ENCODE data around the gene FGFR3.

FGFR3 gene

DNA sequence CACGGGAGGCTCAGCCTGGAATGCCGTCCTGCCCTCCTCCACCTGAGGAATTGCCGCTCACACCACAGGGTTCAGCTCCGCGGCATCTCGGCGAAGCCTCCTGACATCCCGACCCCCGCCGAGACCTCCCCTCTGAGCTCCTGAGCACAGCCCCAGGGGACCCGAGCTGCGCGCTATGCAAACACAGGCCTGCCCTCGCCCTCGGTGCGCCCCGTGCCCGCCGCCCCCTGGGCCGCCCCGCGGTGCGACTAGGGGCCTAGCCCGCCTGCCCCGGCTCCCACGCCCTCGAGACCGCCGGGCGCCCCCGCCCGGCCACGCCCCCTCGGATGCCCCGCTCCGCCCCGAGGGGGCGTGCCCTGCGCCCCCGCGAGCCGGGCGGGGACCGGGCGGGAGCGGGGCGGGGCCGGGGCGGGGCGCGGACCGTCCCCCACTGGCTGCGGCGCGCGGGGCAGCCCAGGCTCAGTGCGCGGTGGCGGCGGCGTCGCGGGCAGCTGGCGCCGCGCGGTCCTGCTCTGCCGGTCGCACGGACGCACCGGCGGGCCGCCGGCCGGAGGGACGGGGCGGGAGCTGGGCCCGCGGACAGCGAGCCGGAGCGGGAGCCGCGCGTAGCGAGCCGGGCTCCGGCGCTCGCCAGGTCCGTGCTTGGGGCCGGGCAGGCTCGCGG is at the start of gene FGFR3:
TSS of gene FGFR3 (plus strand) at position 462 of the 664 bp plus-strand sequence. CDS start 642 bp downstream, outside the sequence.
- no peak for DNase-seq

DNA sequence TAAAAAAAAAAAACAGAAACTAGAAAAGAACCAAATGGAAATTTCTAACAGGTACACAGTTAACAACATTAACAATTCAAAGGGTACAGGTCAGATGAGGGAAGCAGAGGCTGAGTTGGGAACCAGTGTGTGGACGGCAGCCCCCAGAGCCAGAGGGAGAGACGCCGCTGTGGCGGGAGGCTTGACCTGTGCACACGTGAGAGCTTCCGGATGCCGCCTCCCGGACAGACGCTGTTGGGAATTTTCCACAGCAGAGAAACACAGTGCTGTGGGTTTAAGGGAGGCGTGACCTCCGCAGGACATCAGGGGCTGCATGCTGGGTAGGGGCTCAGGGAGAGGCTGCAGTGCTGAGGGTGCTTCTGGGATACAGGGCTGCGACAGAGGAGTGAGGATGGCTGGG is 49.5 kb upstream of the FGFR3 start:
- no peak for DNase-seq

DNA sequence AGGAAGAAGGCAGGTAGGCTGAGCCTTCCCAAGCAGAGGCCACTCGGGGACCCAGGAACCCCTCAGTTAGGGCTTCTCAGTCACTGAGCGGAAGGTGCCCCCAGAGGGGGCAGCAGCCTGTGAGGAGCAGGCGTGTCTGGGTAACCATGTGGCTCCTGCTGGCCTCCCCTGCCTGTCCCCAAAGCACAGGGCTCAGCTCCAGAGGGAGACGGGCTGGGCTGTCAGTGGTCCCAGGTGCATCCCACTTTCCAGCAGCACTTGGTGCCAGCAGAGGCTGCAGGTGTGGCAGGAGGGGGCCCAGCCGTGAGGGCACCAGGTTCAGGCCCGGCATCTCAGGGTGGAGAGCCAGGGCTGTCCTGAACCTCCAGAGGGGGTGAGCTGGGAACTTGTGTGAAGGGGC is 49.1 kb upstream of the FGFR3 start:
- no peak for DNase-seq

DNA sequence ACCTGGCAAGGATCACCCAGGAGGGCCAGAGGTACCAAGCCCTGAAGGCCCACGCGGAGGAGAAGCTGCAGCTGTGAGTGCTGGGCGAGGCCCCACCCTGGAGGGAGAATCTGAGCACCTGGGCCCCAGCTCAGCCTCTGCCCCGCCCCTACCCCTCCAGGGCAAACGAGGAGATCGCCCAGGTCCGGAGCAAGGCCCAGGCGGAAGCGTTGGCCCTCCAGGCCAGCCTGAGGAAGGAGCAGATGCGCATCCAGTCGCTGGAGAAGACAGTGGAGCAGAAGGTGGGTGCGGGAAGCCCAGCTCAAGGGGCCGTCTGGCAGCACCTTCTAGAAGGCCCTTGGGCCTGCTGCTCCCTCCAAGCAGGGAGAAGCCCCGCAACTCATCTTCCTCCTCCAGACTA is 48.5 kb upstream of the FGFR3 start:
- DNase-seq: no peak

DNA sequence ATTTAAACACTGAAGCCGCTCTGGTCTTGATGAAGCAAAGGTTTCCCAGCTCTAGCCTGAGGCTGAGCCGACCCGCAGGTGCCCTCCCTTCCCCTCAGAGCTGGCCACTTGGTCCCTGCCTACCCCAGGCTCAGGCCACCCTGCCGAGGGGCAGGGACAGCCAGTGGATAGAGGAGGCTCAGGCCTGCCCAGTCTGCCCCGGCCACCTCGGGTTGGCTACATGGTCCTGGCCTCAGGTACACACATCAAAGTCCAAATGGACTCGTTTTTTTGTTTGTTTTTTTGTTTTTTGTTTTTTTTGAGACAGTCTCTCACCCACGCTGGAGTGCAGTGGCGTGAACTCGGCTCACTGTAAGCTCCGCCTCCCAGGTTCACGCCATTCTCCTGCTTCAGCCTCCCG is 47.9 kb upstream of the FGFR3 start:
- DNase-seq: no peak

DNA sequence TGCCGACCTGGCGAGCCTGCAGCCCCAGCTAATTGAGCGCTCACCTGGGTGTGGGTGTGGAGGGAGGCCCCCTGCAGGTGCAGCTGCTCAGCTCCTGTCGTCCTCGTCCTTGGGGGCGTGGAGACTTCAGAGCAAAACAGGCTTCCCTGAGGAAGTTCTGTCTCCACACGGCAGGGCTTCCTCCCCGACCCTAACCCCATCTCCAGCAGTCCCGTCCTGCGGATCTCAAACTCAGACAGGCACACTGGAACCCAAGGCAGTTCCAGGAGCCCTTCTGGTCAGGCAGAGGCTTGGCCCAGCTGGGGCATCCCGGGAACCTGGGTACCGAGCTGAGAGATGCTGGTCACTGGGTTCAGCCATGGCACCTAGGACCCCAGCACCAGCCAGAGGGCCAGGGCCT is 47.4 kb upstream of the FGFR3 start:
- no peak for DNase-seq

DNA sequence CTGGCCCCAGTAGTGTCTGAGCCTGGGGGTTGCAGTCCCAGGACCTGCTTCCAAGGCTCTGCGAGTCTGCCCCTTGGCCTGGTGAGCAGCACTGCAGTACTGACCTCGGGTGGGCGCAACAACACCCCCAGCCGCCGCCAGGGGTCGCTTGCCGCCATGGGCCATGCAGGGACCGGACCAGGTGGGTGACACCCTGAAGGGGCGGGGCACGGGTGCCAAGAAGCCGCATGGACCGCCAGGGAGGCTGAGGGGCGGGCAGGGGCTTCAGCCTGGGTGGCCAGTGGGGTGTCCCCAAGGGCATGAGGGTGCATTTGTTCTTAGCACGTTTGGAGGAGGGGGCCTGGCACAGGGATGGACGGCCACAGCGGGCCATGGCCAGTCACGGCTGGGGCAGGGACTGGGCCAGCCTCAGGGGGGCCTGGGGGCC is 46.8 kb upstream of the FGFR3 start:
- DNase-seq: no peak

DNA sequence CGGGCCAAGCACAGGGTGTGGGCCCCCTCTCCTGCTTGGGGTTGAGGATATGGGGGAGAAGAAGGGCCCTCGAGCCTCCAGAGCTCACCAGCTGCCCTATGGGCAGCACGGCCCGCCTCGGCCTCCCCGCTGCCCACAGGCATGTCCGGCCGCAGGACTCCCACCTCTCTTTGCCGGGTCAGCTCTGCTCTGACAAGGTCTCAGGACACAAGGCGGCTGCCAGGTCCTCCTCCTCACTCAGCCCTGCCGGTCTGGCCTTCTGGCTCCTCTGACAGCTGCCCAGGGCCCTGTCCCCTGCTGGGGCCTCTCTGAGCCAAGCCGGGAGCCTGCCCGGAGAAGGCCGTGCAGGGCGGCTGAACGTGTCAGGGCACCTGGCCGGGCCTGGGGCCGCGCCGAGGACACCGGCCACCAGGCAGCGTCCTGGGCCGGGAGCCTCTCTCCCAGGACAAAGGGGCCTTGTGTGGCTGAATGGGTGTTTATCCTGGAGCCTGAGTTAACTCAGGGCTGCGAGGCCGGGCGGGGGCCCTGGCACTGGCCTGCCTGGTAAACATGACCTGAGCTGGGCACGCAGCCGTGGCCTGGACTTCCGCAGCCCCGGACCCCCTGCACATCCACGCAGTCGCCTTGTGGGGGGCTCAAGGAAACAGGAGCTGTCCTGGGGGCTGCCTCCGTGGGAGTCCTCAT is 46.0 kb upstream of the FGFR3 start:
- peak in 1 of 2 experiments; percentile 35 for DNase-seq

DNA sequence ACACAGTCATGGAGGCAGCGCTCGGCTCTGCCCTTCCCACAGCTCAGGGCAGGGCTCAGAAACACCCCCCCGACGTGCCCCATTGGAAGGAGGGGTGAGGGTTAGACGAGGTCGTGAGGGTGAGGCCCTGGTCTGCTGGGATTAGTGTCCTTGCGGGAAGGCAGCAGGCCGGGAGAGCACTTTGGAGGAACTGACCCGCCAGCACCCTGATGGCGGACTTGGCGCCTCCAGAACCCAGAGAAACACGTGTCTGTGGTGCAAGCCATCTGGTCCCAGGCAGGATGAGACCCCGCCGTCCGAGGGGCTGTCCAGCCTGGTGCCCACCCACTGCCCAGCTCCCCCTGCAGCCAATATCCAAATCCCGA is 45.5 kb upstream of the FGFR3 start:
- no peak for DNase-seq

DNA sequence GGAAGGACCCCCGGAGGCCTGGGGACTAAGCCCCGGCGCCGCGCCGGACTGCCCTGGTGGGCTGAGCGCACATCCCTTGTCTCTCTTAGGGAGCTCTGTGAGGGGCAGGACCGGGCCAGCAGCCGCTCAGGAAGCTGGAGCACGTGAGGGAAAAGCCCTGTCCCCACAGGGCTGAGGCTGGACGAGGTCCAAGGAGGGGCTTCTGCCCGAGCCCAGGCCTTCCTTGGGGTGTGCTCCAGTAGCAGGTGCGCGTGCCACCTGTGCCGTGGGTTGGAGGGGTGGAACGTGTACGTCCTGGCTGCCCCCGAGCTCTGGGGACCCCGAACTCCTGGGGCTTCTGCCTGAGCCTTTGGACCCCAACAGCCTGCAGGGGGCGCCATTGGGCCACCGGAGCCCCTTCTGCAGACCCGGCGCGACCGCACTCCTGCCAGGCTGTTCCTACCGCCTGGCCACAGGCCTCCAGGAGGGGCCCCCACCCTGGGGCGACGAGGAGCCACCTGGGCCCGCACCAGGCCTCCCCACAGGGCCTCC is 44.6 kb upstream of the FGFR3 start:
- no peak for DNase-seq

DNA sequence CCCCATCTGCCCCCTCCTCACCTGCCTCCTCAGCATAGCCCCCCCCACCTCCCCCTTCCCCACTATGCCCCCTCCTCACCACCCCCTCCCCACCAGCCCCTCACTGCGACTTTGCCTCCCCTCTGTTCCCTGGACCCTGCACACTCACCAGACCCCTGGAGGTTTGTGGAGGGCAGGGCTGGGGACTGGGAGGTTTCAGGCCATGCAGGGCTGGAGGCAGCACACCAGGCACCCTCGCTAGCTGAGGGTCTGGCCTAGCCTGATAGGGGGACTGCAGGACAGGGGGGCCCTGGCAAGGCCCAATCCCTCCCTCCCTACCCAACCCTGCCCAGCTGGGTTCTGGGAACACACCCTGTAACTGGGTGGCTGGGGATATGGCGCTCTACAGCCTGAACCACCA is 43.7 kb upstream of the FGFR3 start:
- DNase-seq: no peak

DNA sequence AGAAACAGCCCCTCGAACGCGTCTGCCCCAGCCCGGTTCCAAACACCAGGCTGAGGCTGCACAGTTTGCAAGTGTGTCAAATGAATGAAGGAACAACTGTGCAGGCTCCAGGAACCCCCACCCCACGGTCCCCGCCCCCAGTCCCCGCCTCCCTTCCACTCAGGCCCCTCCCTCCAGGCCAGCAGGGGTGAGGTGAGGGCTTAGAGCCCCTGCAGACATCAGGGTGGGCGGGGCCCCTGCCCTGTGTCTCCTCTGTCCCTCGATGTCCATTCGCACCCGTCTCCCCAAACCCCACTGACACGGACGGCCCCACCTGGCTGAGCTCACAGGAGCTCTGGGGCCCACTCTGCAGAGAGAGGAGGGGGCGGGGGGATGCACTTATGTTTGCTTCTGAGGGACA is 43.3 kb upstream of the FGFR3 start:
- no peak for DNase-seq

DNA sequence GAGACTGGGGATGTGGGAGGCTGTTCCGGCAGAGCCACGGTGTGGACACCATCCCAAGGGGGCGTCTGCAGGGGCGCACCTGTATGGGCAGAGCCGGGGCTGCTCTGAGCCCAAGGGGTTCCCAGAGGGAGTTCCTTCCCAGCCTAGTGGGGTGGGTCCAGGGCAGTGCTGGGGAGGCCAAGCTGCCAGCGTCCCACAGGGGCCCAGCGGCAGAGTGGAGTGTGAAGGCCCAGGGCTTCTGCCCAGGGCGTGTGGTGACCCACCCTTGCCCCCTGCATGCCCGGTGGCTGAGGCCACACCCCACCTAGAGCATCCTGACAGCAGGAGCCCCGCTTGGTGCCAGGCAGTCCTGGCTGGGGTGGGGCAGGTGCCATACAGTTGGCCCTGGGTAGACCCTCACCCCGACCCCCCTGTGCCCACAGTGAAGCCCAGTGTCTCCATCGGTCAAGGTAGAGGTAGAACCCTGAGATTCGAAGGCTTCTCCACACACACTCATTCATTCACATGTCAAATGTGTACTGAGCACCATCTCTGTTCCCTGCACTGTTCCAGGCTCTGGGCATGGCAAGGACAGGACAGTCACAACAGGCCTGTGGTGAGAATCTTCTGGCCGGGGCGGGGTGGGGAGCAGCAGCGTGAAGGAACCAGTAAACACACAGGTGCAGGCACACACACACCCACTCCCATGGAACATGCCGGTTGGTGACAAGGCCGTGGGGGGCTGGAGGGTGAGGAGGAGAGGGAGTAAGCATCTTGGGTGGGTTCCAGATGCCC is 42.5 kb upstream of the FGFR3 start:
- no peak for DNase-seq

DNA sequence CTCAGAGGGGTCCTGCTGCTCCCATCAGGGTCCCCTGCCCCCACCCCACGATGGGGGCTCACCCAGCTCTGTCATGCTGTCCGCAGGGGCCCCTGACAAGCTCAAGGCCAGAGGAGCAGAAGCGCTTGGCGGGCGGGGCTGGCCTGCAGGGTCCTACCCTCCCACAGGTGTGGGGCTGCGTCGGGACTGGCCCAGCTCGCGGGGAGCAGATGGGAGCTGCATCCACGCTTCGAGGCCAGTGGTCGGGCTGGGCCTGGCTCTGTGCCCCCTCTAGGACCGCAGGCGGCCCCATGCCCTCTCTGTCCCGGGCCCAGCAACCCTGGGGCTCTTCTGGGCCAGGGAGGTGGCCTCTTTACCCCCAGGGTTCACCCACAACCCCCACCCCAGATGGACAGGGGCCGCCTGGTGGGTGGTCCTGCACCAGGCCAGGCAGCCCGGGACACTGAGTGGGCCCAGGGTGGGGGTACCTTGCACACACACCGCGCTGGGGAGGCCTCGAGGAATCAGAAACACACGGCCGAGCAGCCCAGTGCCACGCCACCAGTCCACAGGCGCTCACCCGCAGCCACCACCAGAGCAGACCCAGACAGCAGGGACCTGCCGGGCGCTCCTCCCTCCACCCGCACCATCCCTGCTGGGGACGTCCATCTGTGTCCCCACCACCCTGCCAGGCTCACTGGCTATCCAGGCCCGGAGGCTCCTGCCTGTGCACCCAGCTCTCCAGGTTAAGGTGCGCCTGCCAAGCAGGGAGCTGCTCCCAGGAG is 41.8 kb upstream of the FGFR3 start:
- no peak for DNase-seq

DNA sequence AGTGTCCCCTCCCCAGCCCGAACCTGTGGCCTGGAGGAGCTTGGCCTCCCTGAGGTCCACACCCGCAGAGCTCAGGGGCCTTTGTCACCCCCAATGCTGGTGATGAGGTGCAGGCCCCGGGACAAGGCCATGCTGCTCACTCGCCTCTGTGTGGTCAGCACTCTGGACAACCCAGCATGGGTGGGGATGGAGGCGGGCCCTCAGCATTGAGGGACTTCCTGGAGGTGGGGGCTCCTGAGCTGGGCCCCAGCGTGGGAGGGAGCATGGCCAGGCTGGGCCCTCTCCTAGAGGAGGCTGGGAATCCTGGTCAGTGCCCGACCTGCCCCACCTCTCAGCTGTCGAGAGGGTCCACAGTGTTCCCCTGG is 41.2 kb upstream of the FGFR3 start:
- DNase-seq: no peak

DNA sequence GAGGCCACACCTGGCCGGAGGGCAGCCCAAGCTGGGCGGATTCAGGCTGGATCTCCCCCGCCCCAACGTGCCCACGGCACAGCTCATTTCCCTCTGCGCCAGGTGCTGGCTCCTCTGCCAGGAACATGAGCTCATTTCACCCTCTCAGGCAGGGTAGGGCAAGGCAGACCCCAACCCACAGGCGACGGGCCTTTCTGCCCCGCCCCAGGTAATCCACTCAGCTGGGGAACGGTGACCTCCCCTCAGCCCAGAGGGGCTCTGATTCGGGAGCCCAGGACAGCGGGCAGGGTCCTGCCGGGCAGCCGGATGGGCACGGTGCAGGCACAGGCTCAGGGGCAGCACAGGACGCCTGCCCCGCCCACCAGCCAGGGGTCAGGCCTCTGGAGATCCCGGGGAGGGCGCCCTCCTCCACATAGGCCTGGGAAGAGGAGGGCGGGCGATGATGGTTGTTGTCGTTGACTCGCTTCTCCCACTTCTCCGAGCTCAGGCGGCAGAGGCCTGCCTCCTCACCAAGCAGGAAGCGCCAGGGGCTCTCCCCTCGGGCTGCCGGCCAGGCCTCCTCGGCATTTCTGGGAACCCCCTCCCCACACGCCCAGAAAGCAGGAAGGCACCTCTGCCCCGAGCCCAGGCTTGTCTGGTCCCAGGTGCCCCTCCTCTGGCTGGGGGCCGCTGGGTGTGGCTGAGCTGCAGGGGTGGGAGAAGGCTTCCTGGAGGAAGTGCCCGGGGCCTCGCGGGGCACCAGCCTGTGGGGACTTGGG is 40.6 kb upstream of the FGFR3 start:
- DNase-seq: no peak

DNA sequence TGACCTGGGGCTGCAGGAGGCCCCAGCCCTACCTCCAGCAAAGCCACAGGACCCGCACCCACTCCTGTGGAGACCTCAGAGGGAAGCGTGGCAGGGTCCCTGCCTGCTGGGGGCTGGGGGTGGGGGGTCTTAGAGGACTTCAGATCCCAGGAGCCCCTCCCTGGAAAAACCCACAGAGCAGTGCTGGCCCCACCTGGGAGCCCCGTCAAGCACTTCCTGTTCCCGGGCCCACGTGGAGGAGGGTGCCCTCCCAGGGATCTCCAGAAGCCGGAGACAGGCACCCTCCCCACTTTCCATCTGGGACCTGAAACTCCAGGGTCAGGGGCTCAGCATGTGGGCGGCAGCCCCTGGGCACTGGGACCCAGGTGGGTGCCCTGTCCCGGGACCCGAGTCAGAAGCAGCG is 39.8 kb upstream of the FGFR3 start:
- DNase-seq: no peak

DNA sequence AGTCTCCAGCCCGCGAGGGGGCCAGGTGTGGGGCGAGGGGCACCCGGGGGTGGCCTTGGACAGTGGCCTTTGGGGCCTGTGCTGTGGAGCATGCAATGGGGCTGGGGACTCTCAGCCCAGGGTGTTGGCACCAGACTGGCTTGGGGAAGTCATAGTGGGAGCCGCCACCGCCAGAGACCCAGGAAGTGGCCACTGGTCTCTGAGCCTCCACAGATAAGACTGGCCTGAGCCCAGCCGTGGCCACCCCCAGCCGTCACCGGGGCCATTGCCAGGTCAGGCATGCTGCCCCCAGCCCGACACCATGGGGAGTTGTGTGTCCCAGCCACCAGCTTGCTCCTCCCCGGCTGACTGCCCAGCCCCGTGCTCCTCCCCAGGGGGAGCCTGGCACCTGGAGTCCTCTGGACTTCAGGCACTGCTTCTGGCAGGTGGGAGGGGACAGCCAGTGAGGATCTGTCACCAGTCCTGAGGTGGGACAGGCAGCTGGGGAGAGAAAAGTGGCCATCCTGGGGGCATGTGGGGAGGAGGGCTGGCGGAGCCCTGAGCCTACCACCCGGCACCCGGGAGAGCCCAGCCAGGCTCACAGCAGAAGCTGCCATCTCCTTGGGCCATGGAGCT is 39.3 kb upstream of the FGFR3 start:
- no peak for DNase-seq

DNA sequence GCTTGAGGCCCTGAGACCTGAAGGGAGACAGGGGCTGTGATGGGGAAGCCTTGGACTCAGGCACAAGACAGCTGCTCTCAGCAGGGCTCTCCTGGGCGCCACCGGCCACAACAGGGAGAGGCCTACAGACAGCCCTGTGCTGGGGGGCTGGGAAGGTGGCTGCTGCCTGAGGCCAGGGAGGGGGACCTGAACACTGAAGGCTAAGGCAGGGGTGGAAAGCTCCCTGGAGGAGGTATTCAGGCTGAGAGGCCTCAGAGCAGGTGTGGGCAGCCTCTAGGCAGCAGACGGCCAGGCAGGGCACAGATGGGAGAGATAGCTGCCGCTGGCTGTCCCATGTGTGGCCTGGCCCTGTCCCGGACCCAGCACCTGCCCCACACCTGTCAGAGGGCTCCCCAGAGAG is 38.8 kb upstream of the FGFR3 start:
- no peak for DNase-seq

DNA sequence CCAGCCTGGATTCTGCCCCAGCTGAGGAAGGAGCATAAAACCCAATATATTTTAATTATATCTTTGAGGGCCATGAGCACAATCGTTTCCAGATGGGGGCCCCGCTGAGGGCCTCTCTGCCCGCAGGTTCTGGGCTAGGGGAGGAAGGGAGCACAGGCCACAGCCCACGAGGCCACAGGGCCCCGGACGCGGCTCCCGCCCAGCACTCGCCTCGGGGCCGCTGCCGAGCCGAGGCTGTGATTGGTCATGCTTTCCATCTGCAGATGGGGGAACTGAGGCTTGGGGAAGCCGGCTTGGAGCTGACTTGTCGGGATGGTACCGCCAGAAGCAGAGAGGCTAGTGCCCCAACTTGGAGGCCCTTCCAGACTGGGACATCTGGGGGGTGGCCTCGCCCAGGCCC is 37.8 kb upstream of the FGFR3 start:
- no peak for DNase-seq

DNA sequence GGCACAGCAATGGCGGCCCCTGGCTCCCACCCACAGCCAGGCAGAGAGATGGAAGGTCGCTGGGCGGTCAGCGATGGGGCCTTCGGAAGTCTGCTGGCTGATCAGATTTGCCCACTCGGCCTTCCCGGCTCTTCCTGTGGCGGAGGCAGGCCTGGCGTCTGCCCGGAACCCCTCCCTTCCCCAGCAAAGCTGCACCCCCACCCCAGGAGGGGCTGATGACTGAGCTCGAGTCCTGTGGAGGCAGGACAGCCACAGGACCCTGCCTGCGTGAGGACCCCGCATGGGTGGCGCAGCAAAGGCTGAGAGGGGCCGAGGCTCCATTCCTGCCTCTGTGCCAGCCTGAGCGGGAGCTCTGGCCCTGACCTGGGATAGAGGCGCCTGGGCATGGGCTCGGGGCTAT is 37.0 kb upstream of the FGFR3 start:
- DNase-seq: no peak
